Psoas muscle (tissue), 8 donors: ENCODE data around the gene E2F1. TPM values are rescaled to one million over a fixed set of nuclear protein-coding genes. Genes with fewer than 3 reads are reported as not detected.

Experiments
- ATAC-seq, 4 donors: fragments of 200-7000 bp; cut with Tn5 transposase; one replicate each; pipeline ENCODE4 v1.9.1; 2020; ENCODE audit warnings: moderate library complexity in 3 of 4, mild to moderate bottlenecking in 2 of 4
- DNase-seq, 2 donors: peaks; one replicate each; pipeline ENCODE4 v3.0.0-alpha.2; 2020
- H3K27ac ChIP-seq: fragments of 200-600 bp; one replicate; pipeline ENCODE4 v1.8.0; 2022
- H3K27me3 ChIP-seq, 3 donors: fragments of 200-600 bp in 1 of 3; one replicate each; pipeline versions ENCODE4 v1.6.1 to v1.8.0; 2013 to 2022; ENCODE audit warnings: low read length in 2 of 3, mild to moderate bottlenecking in 2 of 3, moderate library complexity in 1 of 3; ENCODE audit not compliant: insufficient read depth in 3 of 3
- H3K36me3 ChIP-seq, 2 donors: fragments of 200-600 bp in 1 of 2; one replicate each; pipeline versions ENCODE4 v1.6.1 to v1.8.0; 2013 to 2022; ENCODE audit warnings: low read depth in 1 of 2, mild to moderate bottlenecking in 1 of 2, moderate library complexity in 1 of 2; ENCODE audit not compliant: insufficient read depth in 1 of 2
- H3K4me1 ChIP-seq: fragments of 200-600 bp; one replicate; pipeline ENCODE4 v1.8.0; 2022
- H3K4me3 ChIP-seq: fragments of 200-600 bp; one replicate; pipeline ENCODE4 v1.8.0; 2022; ENCODE audit warnings: mild to moderate bottlenecking
- H3K9me3 ChIP-seq: fragments of 200-600 bp; one replicate; pipeline ENCODE4 v1.8.0; 2022
- CTCF ChIP-seq: fragments of 200-600 bp; IDR thresholded peaks from one replicate; pipeline ENCODE4 v1.8.0; 2022; ENCODE audit warnings: antibody characterized with exemption
- WGBS, 3 donors: extraction: QIAGEN DNeasy Blood & Tissue Kit; methylation state at CpG; one replicate each; pipeline versions ENCODE4 v1.1.6 to v1.1.7; 2013; 5-methylcytosine and 5-hydroxymethylcytosine counted together
- intact Hi-C, 2 donors: fragments of 100-400 bp; cut with DNase I; formaldehyde crosslinking; loops; one replicate each; pipeline versions ENCODE4 v1.11.0 to v1.14.2; 2022
- polyA plus RNA-seq, 3 donors: library from polyadenylated mRNA; stranded (reverse); fragments of 200-250 nt; gene quantifications; one replicate each; pipeline ENCODE4 v1.2.3, GENCODE V29; 2013
- total RNA-seq, 4 donors: library from RNA; stranded (reverse); fragmentation: NEBNext Ultra II Directional in 2 of 4; extraction: Animal tissue kit (Norgen Biotek cat#: 25700) in 2 of 4; gene quantifications; one replicate each; pipeline versions ENCODE4 v1.2.1 to v1.2.4, GENCODE V29; 2021 to 2023
- donor health status: healthy with polysubstance abuse.
- donor health status: DM: no; HTN: no; CAD: no; lungs with moderate emphysema.
- donor health status: Bipolar disorder and iron deficiency.
- donor health status: healthy.
- donor health status: DM: yes; HTN: yes; CAD: no.
- donor health status: DM: no; HTN: no; CAD: no.
- donor health status: DM: no; HTN: no; CAD: no.
- donor health status: DM: yes; HTN: yes; CAD: no.

E2F1 gene
- total and polyA plus RNA-seq, 7 donors: 0.73 to 6.5 (median 0.84) TPM

- intact Hi-C loops: no loop called here
- no peak overlapping the region for H3K27ac ChIP-seq
- WGBS, 3 donors: 85 to 87% (median 86%) methylated on average over 20 of the region's 20 CpGs
- no peaks in the 10 kb centered on the region for H3K36me3 ChIP-seq
- H3K9me3 ChIP-seq: no peaks in the 10 kb centered on the region
- ATAC-seq (no peak), DNase-seq (no peak)
- H3K27me3 ChIP-seq: no peaks in the 10 kb centered on the region
- peaks cover 4% of the 10 kb centered on the region for H3K4me1 ChIP-seq
- TF ChIP-seq CTCF: no peak
- H3K4me3 ChIP-seq: no peak overlapping the region
Measured at GRCh38 chr20:33679758-33680485, 6.3 kb downstream of the E2F1 start.

- peak; percentile 62 to 83 for DNase-seq
- Histone ChIP-seq H3K4me1 (peaks cover 9% of the 10 kb centered on the region), H3K36me3 (no peaks in the 10 kb centered on the region), H3K27me3 (no peaks in the 10 kb centered on the region), H3K9me3 (no peaks in the 10 kb centered on the region), H3K4me3 (no peak overlapping the region), H3K27ac (no peak overlapping the region)
- intact Hi-C loops: no loop called here
- no peak for ATAC-seq
- no peak for TF ChIP-seq CTCF
- 53 to 65% (median 59%) methylated on average over 15 of the region's 15 CpGs for WGBS, 3 donors
Measured at GRCh38 chr20:33677991-33678702, 8.0 kb downstream of the E2F1 start.

GRCh38 chr20:33676652-33677645 lies 9.2 kb downstream of the E2F1 start:
- no peak for ATAC-seq
- 93 to 96% (median 94%) methylated on average over 28 to 31 of the region's 31 CpGs for WGBS, 3 donors
- Histone ChIP-seq H3K27ac (no peak overlapping the region), H3K36me3 (peaks cover 0 to 7% of the 10 kb centered on the region in 2 donors), H3K27me3 (no peaks in the 10 kb centered on the region), H3K4me1 (peaks cover 16% of the 10 kb centered on the region), H3K4me3 (no peak overlapping the region), H3K9me3 (no peaks in the 10 kb centered on the region)
- intact Hi-C loops: no loop called here
- TF ChIP-seq CTCF: no peak
- DNase-seq: peak in 1 of 2 donors; percentile 50

GRCh38 chr20:33676121-33676520 lies 10.1 kb downstream of the E2F1 start:
- Histone ChIP-seq H3K27me3 (no peaks in the 10 kb centered on the region), H3K27ac (peak overlapping the region; percentile 87), H3K4me1 (peaks cover 18% of the 10 kb centered on the region), H3K4me3 (no peak overlapping the region), H3K9me3 (no peaks in the 10 kb centered on the region), H3K36me3 (peaks cover 0 to 15% of the 10 kb centered on the region in 2 donors)
- ATAC-seq (no peak), DNase-seq (no peak)
- intact Hi-C loops: no loop called here
- no peak for TF ChIP-seq CTCF
- 92 to 96% (median 93%) methylated on average over 11 of the region's 11 CpGs for WGBS, 3 donors
